IMR-90 (cell line): Measurements from ENCODE around the gene TRAF3IP1. TPM values are rescaled to one million over a fixed set of nuclear protein-coding genes. Genes with fewer than 3 reads are reported as not detected.
A peak's percentile ranks its signal among the peaks of the same experiment; 100 is the strongest.

Source experiments
- ATAC-seq: fragments of 200-7000 bp; cut with Tn5 transposase; 2 replicates; pipeline ENCODE4 v1.9.1; 2020; ENCODE audit warnings: low read depth, mild to moderate bottlenecking, moderate library complexity
- BruUV-seq: library from RNA; stranded (reverse); fragments of 400-500 nt; replicated peaks from 2 replicates; lab custom pipeline; 2021; lab: Mats Ljungman, UMichigan
- CTCF ChIA-PET: fragments of 300-600 bp; formaldehyde crosslinking; extraction: SDS; loops from one replicate; lab custom pipeline; 2021; ENCODE audit warnings: antibody characterized with exemption; lab: Yijun Ruan, JAX
- POLR2A ChIA-PET: fragments of 300-600 bp; sonication (Branson Sonifier 250); formaldehyde crosslinking; loops from one replicate; lab custom pipeline; 2022; ENCODE audit warnings: antibody characterized with exemption; ENCODE audit not compliant: unreplicated experiment; lab: Charles Lee
- DNase-seq: peaks from one replicate; pipeline ENCODE4 v3.0.0; 2013
- H2AFZ ChIP-seq: replicated peaks from 2 replicates; pipeline ENCODE3; 2013; ENCODE audit warnings: low read length, mild to moderate bottlenecking; ENCODE audit not compliant: poor library complexity
- H2AK5ac ChIP-seq: 2 replicates; pipeline ENCODE4 v1.6.1; 2013; ENCODE audit warnings: low read depth, low read length, inconsistent platforms
- H2AK9ac ChIP-seq: replicated peaks from 2 replicates; pipeline ENCODE3; 2013; ENCODE audit warnings: mild to moderate bottlenecking, low read depth, low read length, moderate library complexity; ENCODE audit not compliant: poor library complexity
- H2BK120ac ChIP-seq: 2 replicates; pipeline ENCODE4 v1.6.1; 2013; ENCODE audit warnings: low read depth, low read length, inconsistent platforms
- H2BK15ac ChIP-seq: 3 replicates; pipeline ENCODE4 v1.6.1; 2013; ENCODE audit warnings: low read depth, low read length, inconsistent platforms
- H2BK20ac ChIP-seq: 2 replicates; pipeline ENCODE4 v1.6.1; 2013; ENCODE audit warnings: low read depth, mild to moderate bottlenecking, inconsistent platforms, low read length, moderate library complexity
- H2BK5ac ChIP-seq: 2 replicates; pipeline ENCODE4 v1.6.1; 2013; ENCODE audit warnings: mild to moderate bottlenecking, low read depth, low read length, inconsistent platforms; ENCODE audit not compliant: poor library complexity, severe bottlenecking
- H3K14ac ChIP-seq: replicated peaks from 2 replicates; pipeline ENCODE4 v1.6.1; 2013; ENCODE audit warnings: low read depth, low read length, inconsistent platforms
- H3K18ac ChIP-seq: 2 replicates; pipeline ENCODE4 v1.6.1; 2013; ENCODE audit warnings: low read depth, low read length, control low read depth
- H3K23ac ChIP-seq: 2 replicates; pipeline ENCODE4 v1.6.1; 2013; ENCODE audit warnings: low read depth, low read length, inconsistent platforms
- H3K27ac ChIP-seq: 2 replicates; pipeline ENCODE4 v1.5.1; 2013; ENCODE audit warnings: mild to moderate bottlenecking, control low read depth, low read length; ENCODE audit not compliant: insufficient read depth
- H3K27me3 ChIP-seq: 2 replicates; pipeline ENCODE4 v1.6.1; 2013; ENCODE audit warnings: low read length; ENCODE audit not compliant: control insufficient read depth, insufficient read depth
- H3K36me3 ChIP-seq: 2 replicates; pipeline ENCODE4 v1.6.1; 2013; ENCODE audit warnings: low read length, mixed read lengths; ENCODE audit not compliant: control insufficient read depth, insufficient read depth
- H3K4ac ChIP-seq: 2 replicates; pipeline ENCODE4 v1.6.1; 2013; ENCODE audit warnings: low read depth, low read length, inconsistent platforms
- H3K4me1 ChIP-seq: 2 replicates; pipeline ENCODE4 v1.6.1; 2013; ENCODE audit warnings: low read length, mixed read lengths; ENCODE audit not compliant: control insufficient read depth, insufficient read depth
- H3K4me2 ChIP-seq: 2 replicates; pipeline ENCODE4 v1.6.1; 2013; ENCODE audit warnings: low read depth, mild to moderate bottlenecking, control low read depth, low read length, moderate library complexity
- H3K4me3 ChIP-seq: 2 replicates; pipeline ENCODE4 v1.5.1; 2013; ENCODE audit warnings: low read depth, mild to moderate bottlenecking, control low read depth, low read length, moderate library complexity; ENCODE audit not compliant: insufficient read depth
- H3K56ac ChIP-seq: 2 replicates; pipeline ENCODE4 v1.6.1; 2013; ENCODE audit warnings: low read length, inconsistent platforms; ENCODE audit not compliant: insufficient read depth; ENCODE audit errors: extremely low read depth
- H3K79me1 ChIP-seq, 2 experiments: 2 replicates each; pipeline ENCODE4 v1.6.1; 2013; ENCODE audit warnings: low read length in 2 of 2, inconsistent platforms in 1 of 2, low read depth in 1 of 2
- H3K9ac ChIP-seq: 2 replicates; pipeline ENCODE4 v1.6.1; 2013; ENCODE audit warnings: low read depth, low read length, control low read depth
- H3K9me1 ChIP-seq: 2 replicates; pipeline ENCODE4 v1.6.1; 2013; ENCODE audit warnings: low read length, inconsistent platforms; ENCODE audit not compliant: insufficient read depth
- H3K9me3 ChIP-seq: 2 replicates; pipeline ENCODE4 v1.6.1; 2013; ENCODE audit warnings: low read length; ENCODE audit not compliant: control insufficient read depth, insufficient read depth
- H4K20me1 ChIP-seq: 2 replicates; pipeline ENCODE4 v1.6.1; 2013; ENCODE audit warnings: low read length, inconsistent platforms; ENCODE audit not compliant: insufficient read depth
- H4K5ac ChIP-seq: 2 replicates; pipeline ENCODE4 v1.6.1; 2013; ENCODE audit warnings: mild to moderate bottlenecking, low read depth, low read length, control low read depth
- H4K8ac ChIP-seq, 2 experiments: 2 replicates each; pipeline ENCODE4 v1.6.1; 2013; ENCODE audit warnings: low read depth in 2 of 2, low read length in 2 of 2, control low read depth in 1 of 2, inconsistent platforms in 1 of 2
- H4K91ac ChIP-seq: 2 replicates; pipeline ENCODE4 v1.6.1; 2013; ENCODE audit warnings: low read depth, low read length, inconsistent platforms; ENCODE audit not compliant: insufficient read depth
- BHLHE40 ChIP-seq: fragments of 150-350 bp; IDR thresholded peaks from 2 replicates; pipeline ENCODE4 v1.6.1; 2016; ENCODE audit warnings: mild to moderate bottlenecking, low read depth, low read length
- CEBPB ChIP-seq: IDR thresholded peaks from 2 replicates; pipeline ENCODE4 v1.6.1; 2012; ENCODE audit warnings: low read depth, low read length, improper control_type of control experiment
- CHD1 ChIP-seq: IDR thresholded peaks from 2 replicates; pipeline ENCODE4 v1.6.1; 2012; ENCODE audit warnings: low read depth, low read length, improper control_type of control experiment
- ELK1 ChIP-seq: fragments of 150-350 bp; IDR thresholded peaks from 2 replicates; pipeline ENCODE4 v1.6.1; 2016; ENCODE audit warnings: low read depth, mild to moderate bottlenecking, low read length, moderate library complexity, borderline replicate concordance
- FOS ChIP-seq: fragments of 150-350 bp; IDR thresholded peaks from 2 replicates; pipeline ENCODE4 v1.6.1; 2016; ENCODE audit warnings: low read depth, low read length
- MAFK ChIP-seq: IDR thresholded peaks from 2 replicates; pipeline ENCODE4 v1.6.1; 2012; ENCODE audit warnings: low read depth, low read length, improper control_type of control experiment
- MAZ ChIP-seq: IDR thresholded peaks from 2 replicates; pipeline ENCODE4 v1.6.1; 2012; ENCODE audit warnings: low read depth, mild to moderate bottlenecking, low read length, improper control_type of control experiment, moderate library complexity, borderline replicate concordance
- MXI1 ChIP-seq: IDR thresholded peaks from 2 replicates; pipeline ENCODE4 v1.6.1; 2012; ENCODE audit warnings: low read depth, mild to moderate bottlenecking, low read length, moderate library complexity, borderline replicate concordance
- NFE2L2 ChIP-seq: fragments of 150-350 bp; IDR thresholded peaks from 2 replicates; pipeline ENCODE4 v1.6.1; 2016; ENCODE audit warnings: low read depth, mild to moderate bottlenecking, low read length
- POLR2A ChIP-seq: IDR thresholded peaks from 2 replicates; pipeline ENCODE4 v1.6.1; 2012; ENCODE audit warnings: mild to moderate bottlenecking, low read depth, low read length
- RAD21 ChIP-seq: IDR thresholded peaks from 2 replicates; pipeline ENCODE4 v1.6.1; 2012; ENCODE audit warnings: low read length, improper control_type of control experiment
- RCOR1 ChIP-seq: IDR thresholded peaks from 2 replicates; pipeline ENCODE4 v1.6.1; 2012; ENCODE audit warnings: mild to moderate bottlenecking, low read length, improper control_type of control experiment; ENCODE audit not compliant: insufficient replicate concordance
- RFX5 ChIP-seq: IDR thresholded peaks from 2 replicates; pipeline ENCODE4 v1.8.0; 2012; ENCODE audit warnings: low read depth, mild to moderate bottlenecking, low read length, moderate library complexity
- SMC3 ChIP-seq: fragments of 150-350 bp; IDR thresholded peaks from 2 replicates; pipeline ENCODE4 v1.6.1; 2016; ENCODE audit warnings: low read depth, mild to moderate bottlenecking, antibody characterized with exemption, low read length, moderate library complexity
- USF2 ChIP-seq: fragments of 150-350 bp; IDR thresholded peaks from 2 replicates; pipeline ENCODE4 v1.6.1; 2017; ENCODE audit warnings: mild to moderate bottlenecking, antibody characterized with exemption, low read length, low read depth
- WGBS, 2 experiments: methylation state at CpG; one replicate each; pipeline versions ENCODE4 v1.1.5 to v1.1.7; 2013; ENCODE audit warnings: missing lambda C conversion rate in 2 of 2; ENCODE audit not compliant: insufficient read length in 1 of 2; ENCODE audit errors: extremely low coverage in 2 of 2; 5-methylcytosine and 5-hydroxymethylcytosine counted together
- dilution Hi-C: fragments of 300-500 bp; cut with HindIII; formaldehyde crosslinking; loops from one replicate; pipeline ENCODE4 v1.14.3; 2018; ENCODE audit warnings: low sequenced_read_pairs; ENCODE audit not compliant: unreplicated experiment
- in situ Hi-C: fragments of 300-500 bp; cut with MboI; formaldehyde crosslinking; loops from 3 replicates; pipeline ENCODE4 v1.14.3; 2019; ENCODE audit warnings: low sequenced_read_pairs, inconsistent platforms, mixed read lengths
- intact Hi-C: fragments of 100-400 bp; cut with micrococcal nuclease; formaldehyde crosslinking; loops from 2 replicates; pipeline ENCODE4 v1.10.0; 2022
- polyA plus RNA-seq, 3 experiments: library from polyadenylated mRNA; depleted of rRNA; stranded (reverse); fragments of >200 nt; gene quantifications; 2 replicates each; pipeline ENCODE4 v1.2.3, GENCODE V29; 2012; ENCODE audit warnings: low replicate concordance in 1 of 3
- total RNA-seq: library from RNA; depleted of rRNA; stranded (reverse); fragments of >200 nt; gene quantifications from 2 replicates; pipeline ENCODE4 v1.2.3, GENCODE V29; 2012
- TF ChIP-seq, protein P1 (sequence below): conservative IDR thresholded peaks from 2 replicates; pipeline ENCODE4 v1.5.1; 2012; ENCODE audit warnings: mild to moderate bottlenecking, low read depth, low read length, improper control_type of control experiment

Gene TRAF3IP1
- total and polyA plus RNA-seq, 2 of the 4 experiments (the other 2 are of a cell fraction), result 5.9 to 8.3 TPM

GRCh38 chr2:238376884-238377391 is 56.6 kb downstream of the TRAF3IP1 start:
- Histone ChIP-seq H3K9me3 (no peaks in the 10 kb centered on the region), H3K79me1 (peaks cover 3 to 17% of the 10 kb centered on the region in 2 experiments; a peak in 3 of 4 replicates), H3K27me3 (no peaks in the 10 kb centered on the region), H3K27ac (no peak overlapping the region), H3K18ac (no peak overlapping the region), H3K9me1 (peaks cover 21% of the 10 kb centered on the region), H2AK5ac (peak overlapping the region; percentile 52; the same call in 1 of the 2 replicates), H2BK120ac (no peak overlapping the region), H3K56ac (no peak overlapping the region), H4K91ac (no peak overlapping the region), H4K8ac (peak overlapping the region in 1 of 2 experiments; percentile 1; a peak in 1 of 4 replicates), H3K4me1 (peaks cover 18% of the 10 kb centered on the region), H4K20me1 (no peaks in the 10 kb centered on the region), H3K36me3 (peaks cover under 1% of the 10 kb centered on the region; the same call in 1 of the 2 replicates), H3K4ac (no peak overlapping the region), H2AFZ (no peak overlapping the region), H2BK5ac (peak overlapping the region; percentile 62), H3K4me3 (no peak overlapping the region), H3K23ac (0 out of 2 replicates have a peak overlapping the region, but pooled peaks have one; percentile 9), H2BK20ac (no peak overlapping the region), H4K5ac (no peak overlapping the region), H2AK9ac (no peak overlapping the region), H3K4me2 (no peak overlapping the region), H3K9ac (no peak overlapping the region), H2BK15ac (no peak overlapping the region), H3K14ac (0 out of 2 replicates have a peak overlapping the region, but pooled peaks have one; percentile 0)
- WGBS, 2 experiments, result 57% methylated on average over 1 of the region's 8 CpGs; no CpG with 5 or more reads in 1 of the 2 experiments
- ChIA-PET POLR2A (no interaction called here), CTCF (no interaction called here)
- dilution Hi-C loops, result no loop called here
- in situ Hi-C loops, result no loop called here
- no peak for ATAC-seq
- TF ChIP-seq RAD21 (no peak), MXI1 (no peak), MAZ (no peak), CEBPB (no peak), CHD1 (no peak), FOS (no peak), SMC3 (no peak), POLR2A (no peak), USF2 (no peak), BHLHE40 (no peak), RCOR1 (no peak), NFE2L2 (no peak), RFX5 (no peak), MAFK (no peak), ELK1 (no peak)
- TF ChIP-seq, protein P1, sequence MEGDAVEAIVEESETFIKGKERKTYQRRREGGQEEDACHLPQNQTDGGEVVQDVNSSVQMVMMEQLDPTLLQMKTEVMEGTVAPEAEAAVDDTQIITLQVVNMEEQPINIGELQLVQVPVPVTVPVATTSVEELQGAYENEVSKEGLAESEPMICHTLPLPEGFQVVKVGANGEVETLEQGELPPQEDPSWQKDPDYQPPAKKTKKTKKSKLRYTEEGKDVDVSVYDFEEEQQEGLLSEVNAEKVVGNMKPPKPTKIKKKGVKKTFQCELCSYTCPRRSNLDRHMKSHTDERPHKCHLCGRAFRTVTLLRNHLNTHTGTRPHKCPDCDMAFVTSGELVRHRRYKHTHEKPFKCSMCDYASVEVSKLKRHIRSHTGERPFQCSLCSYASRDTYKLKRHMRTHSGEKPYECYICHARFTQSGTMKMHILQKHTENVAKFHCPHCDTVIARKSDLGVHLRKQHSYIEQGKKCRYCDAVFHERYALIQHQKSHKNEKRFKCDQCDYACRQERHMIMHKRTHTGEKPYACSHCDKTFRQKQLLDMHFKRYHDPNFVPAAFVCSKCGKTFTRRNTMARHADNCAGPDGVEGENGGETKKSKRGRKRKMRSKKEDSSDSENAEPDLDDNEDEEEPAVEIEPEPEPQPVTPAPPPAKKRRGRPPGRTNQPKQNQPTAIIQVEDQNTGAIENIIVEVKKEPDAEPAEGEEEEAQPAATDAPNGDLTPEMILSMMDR, result no peak
- DNase-seq, result peak; percentile 30
- intact Hi-C loops, result loop anchor here (5.0 to 10.0 kb wide), 2 partner anchors 55 to 348 kb away; no protein-coding TSS in a partner anchor
- BruUV-seq, result no TSS peak
